WTC11 (cell line): ENCODE results near the gene FOXN3. TPM values are rescaled to one million over a fixed set of nuclear protein-coding genes. Genes with fewer than 3 reads are reported as not detected.

ENCODE experiments used
- ATAC-seq: fragments of 200-7000 bp; cut with Tn5 transposase; 2 replicates; pipeline ENCODE4 v1.10.0; 2021; ENCODE audit warnings: mild to moderate bottlenecking, moderate library complexity
- CTCF ChIA-PET: fragments of 300-600 bp; sonication (Branson Sonifier 250); formaldehyde crosslinking; loops from one replicate; lab custom pipeline; 2021; ENCODE audit warnings: antibody characterized with exemption; lab: Charles Lee
- POLR2A ChIA-PET: fragments of 350-600 bp; sonication (Branson Sonifier 250); formaldehyde crosslinking; loops from one replicate; lab custom pipeline; 2021; ENCODE audit warnings: antibody characterized with exemption; lab: Charles Lee
- DNase-seq: peaks from one replicate; pipeline ENCODE4 v3.0.0; 2021; ENCODE audit warnings: low spot score
- H3K27ac Mint-ChIP-seq: 2 replicates; pipeline ENCODE4 v1.8.0; 2021; ENCODE audit warnings: mixed read lengths
- H3K27me3 Mint-ChIP-seq: 2 replicates; pipeline ENCODE4 v1.8.0; 2021; ENCODE audit warnings: low read depth, mild to moderate bottlenecking, moderate library complexity, mixed read lengths
- H3K36me3 Mint-ChIP-seq: 2 replicates; pipeline ENCODE4 v1.8.0; 2021; ENCODE audit warnings: mixed read lengths
- H3K4me1 Mint-ChIP-seq: 2 replicates; pipeline ENCODE4 v1.8.0; 2022; ENCODE audit warnings: mixed read lengths
- H3K4me3 Mint-ChIP-seq: 2 replicates; pipeline ENCODE4 v1.8.0; 2021; ENCODE audit warnings: mild to moderate bottlenecking, moderate library complexity, mixed read lengths
- H3K9me3 Mint-ChIP-seq: 2 replicates; pipeline ENCODE4 v1.8.0; 2021; ENCODE audit warnings: mixed read lengths
- ATF3 ChIP-seq: sonication (generic); formaldehyde crosslinking; conservative IDR thresholded peaks from 2 replicates; pipeline ENCODE4 v1.8.1; 2022; ENCODE audit warnings: mild to moderate bottlenecking, missing genetic modification reagents
- FOXK1 ChIP-seq: sonication (generic); formaldehyde crosslinking; IDR thresholded peaks from 2 replicates; pipeline ENCODE4 v1.8.0; 2022; ENCODE audit warnings: mild to moderate bottlenecking, moderate library complexity, missing genetic modification reagents
- MXD4 ChIP-seq: fragments of 250-450 bp; sonication (Bioruptor Pico); IDR thresholded peaks from 2 replicates; pipeline ENCODE4 v1.8.0; 2021; ENCODE audit warnings: mild to moderate bottlenecking, moderate library complexity, borderline replicate concordance
- SP1 ChIP-seq: sonication (generic); formaldehyde crosslinking; conservative IDR thresholded peaks from 2 replicates; pipeline ENCODE4 v1.8.1; 2022; ENCODE audit warnings: missing genetic modification reagents
- STAT6 ChIP-seq: sonication (generic); formaldehyde crosslinking; conservative IDR thresholded peaks from 2 replicates; pipeline ENCODE4 v1.8.1; 2023; ENCODE audit warnings: mild to moderate bottlenecking, low read depth, missing genetic modification reagents, moderate library complexity
- ZBTB21 ChIP-seq: sonication (generic); formaldehyde crosslinking; IDR thresholded peaks from 2 replicates; pipeline ENCODE4 v1.8.1; 2023; ENCODE audit warnings: mild to moderate bottlenecking, missing genetic modification reagents, borderline replicate concordance
- ZMAT4 ChIP-seq: fragments of 250-450 bp; sonication (Bioruptor Pico); IDR thresholded peaks from 2 replicates; pipeline ENCODE4 v1.9.0; 2021; ENCODE audit warnings: mild to moderate bottlenecking
- ZNF423 ChIP-seq: fragments of 250-450 bp; sonication (Bioruptor Pico); IDR thresholded peaks from 2 replicates; pipeline ENCODE4 v2.1.2; 2022; ENCODE audit warnings: mild to moderate bottlenecking, moderate library complexity
- total RNA-seq: library from RNA; stranded (reverse); gene quantifications from 3 replicates; pipeline ENCODE4 v1.2.3, GENCODE V29; 2021
- TF ChIP-seq, protein P1 (sequence below): sonication (generic); formaldehyde crosslinking; IDR thresholded peaks from 2 replicates; pipeline ENCODE4 v1.8.1; 2023; ENCODE audit warnings: mild to moderate bottlenecking, moderate library complexity, missing genetic modification reagents
- TF ChIP-seq, protein P2 (sequence below): sonication (generic); formaldehyde crosslinking; IDR thresholded peaks from 2 replicates; pipeline ENCODE4 v1.8.0; 2023; ENCODE audit warnings: mild to moderate bottlenecking, missing genetic modification reagents
- TF ChIP-seq, protein P3 (sequence below): sonication (generic); formaldehyde crosslinking; IDR thresholded peaks from 2 replicates; pipeline ENCODE4 v1.8.1; 2023; ENCODE audit warnings: mild to moderate bottlenecking, missing genetic modification reagents
- TF ChIP-seq, protein P4 (sequence below): sonication (generic); formaldehyde crosslinking; IDR thresholded peaks from 2 replicates; pipeline ENCODE4 v1.8.0; 2022; ENCODE audit warnings: mild to moderate bottlenecking, missing genetic modification reagents
- TF ChIP-seq, protein P5 (sequence below): sonication (generic); formaldehyde crosslinking; IDR thresholded peaks from 2 replicates; pipeline ENCODE4 v1.8.0; 2023; ENCODE audit warnings: missing genetic modification reagents, mild to moderate bottlenecking, borderline replicate concordance

The FOXN3 gene
- total RNA-seq, 1 experiment from 2014 or later, result 170 TPM

- H3K4me3 Mint-ChIP-seq, result no peak overlapping the region
- no peaks in the 10 kb centered on the region for H3K9me3 Mint-ChIP-seq
- H3K36me3 Mint-ChIP-seq, result peaks cover 7% of the 10 kb centered on the region
- DNase-seq (no peak), ATAC-seq (no peak)
- peaks cover 69% of the 10 kb centered on the region for H3K4me1 Mint-ChIP-seq
- peak overlapping the region; percentile 79 for H3K27ac Mint-ChIP-seq
- H3K27me3 Mint-ChIP-seq, result no peaks in the 10 kb centered on the region
- CTCF ChIA-PET, result interaction anchor here (1.1 kb wide), 1 partner anchor 17 kb away, joined by 3 read pairs; no protein-coding TSS in a partner anchor
- POLR2A ChIA-PET, result interaction anchor here (0.6 to 0.8 kb wide), 4 partner anchors 17 to 485 kb away, joined by 4 to 9 read pairs (median 6); no protein-coding TSS in a partner anchor
- TF ChIP-seq, protein P1, sequence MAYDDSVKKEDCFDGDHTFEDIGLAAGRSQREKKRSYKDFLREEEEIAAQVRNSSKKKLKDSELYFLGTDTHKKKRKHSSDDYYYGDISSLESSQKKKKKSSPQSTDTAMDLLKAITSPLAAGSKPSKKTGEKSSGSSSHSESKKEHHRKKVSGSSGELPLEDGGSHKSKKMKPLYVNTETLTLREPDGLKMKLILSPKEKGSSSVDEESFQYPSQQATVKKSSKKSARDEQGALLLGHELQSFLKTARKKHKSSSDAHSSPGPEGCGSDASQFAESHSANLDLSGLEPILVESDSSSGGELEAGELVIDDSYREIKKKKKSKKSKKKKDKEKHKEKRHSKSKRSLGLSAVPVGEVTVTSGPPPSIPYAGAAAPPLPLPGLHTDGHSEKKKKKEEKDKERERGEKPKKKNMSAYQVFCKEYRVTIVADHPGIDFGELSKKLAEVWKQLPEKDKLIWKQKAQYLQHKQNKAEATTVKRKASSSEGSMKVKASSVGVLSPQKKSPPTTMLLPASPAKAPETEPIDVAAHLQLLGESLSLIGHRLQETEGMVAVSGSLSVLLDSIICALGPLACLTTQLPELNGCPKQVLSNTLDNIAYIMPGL, result no peak
- TF ChIP-seq, protein P2, sequence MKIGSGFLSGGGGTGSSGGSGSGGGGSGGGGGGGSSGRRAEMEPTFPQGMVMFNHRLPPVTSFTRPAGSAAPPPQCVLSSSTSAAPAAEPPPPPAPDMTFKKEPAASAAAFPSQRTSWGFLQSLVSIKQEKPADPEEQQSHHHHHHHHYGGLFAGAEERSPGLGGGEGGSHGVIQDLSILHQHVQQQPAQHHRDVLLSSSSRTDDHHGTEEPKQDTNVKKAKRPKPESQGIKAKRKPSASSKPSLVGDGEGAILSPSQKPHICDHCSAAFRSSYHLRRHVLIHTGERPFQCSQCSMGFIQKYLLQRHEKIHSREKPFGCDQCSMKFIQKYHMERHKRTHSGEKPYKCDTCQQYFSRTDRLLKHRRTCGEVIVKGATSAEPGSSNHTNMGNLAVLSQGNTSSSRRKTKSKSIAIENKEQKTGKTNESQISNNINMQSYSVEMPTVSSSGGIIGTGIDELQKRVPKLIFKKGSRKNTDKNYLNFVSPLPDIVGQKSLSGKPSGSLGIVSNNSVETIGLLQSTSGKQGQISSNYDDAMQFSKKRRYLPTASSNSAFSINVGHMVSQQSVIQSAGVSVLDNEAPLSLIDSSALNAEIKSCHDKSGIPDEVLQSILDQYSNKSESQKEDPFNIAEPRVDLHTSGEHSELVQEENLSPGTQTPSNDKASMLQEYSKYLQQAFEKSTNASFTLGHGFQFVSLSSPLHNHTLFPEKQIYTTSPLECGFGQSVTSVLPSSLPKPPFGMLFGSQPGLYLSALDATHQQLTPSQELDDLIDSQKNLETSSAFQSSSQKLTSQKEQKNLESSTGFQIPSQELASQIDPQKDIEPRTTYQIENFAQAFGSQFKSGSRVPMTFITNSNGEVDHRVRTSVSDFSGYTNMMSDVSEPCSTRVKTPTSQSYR (CRISPR knock-in tag), result no peak
- TF ChIP-seq, protein P3, sequence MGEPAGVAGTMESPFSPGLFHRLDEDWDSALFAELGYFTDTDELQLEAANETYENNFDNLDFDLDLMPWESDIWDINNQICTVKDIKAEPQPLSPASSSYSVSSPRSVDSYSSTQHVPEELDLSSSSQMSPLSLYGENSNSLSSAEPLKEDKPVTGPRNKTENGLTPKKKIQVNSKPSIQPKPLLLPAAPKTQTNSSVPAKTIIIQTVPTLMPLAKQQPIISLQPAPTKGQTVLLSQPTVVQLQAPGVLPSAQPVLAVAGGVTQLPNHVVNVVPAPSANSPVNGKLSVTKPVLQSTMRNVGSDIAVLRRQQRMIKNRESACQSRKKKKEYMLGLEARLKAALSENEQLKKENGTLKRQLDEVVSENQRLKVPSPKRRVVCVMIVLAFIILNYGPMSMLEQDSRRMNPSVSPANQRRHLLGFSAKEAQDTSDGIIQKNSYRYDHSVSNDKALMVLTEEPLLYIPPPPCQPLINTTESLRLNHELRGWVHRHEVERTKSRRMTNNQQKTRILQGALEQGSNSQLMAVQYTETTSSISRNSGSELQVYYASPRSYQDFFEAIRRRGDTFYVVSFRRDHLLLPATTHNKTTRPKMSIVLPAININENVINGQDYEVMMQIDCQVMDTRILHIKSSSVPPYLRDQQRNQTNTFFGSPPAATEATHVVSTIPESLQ, result no peak
- no peak for TF ChIP-seq SP1
- TF ChIP-seq FOXK1 (CRISPR knock-in tag), result no peak
- TF ChIP-seq, protein P4, sequence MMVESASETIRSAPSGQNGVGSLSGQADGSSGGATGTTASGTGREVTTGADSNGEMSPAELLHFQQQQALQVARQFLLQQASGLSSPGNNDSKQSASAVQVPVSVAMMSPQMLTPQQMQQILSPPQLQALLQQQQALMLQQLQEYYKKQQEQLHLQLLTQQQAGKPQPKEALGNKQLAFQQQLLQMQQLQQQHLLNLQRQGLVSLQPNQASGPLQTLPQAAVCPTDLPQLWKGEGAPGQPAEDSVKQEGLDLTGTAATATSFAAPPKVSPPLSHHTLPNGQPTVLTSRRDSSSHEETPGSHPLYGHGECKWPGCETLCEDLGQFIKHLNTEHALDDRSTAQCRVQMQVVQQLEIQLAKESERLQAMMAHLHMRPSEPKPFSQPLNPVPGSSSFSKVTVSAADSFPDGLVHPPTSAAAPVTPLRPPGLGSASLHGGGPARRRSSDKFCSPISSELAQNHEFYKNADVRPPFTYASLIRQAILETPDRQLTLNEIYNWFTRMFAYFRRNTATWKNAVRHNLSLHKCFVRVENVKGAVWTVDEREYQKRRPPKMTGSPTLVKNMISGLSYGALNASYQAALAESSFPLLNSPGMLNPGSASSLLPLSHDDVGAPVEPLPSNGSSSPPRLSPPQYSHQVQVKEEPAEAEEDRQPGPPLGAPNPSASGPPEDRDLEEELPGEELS (CRISPR knock-in tag), result no peak
- no peak for TF ChIP-seq ZBTB21 (CRISPR knock-in tag)
- TF ChIP-seq MXD4 (CRISPR knock-in tag), result no peak
- no peak for TF ChIP-seq ZMAT4 (CRISPR knock-in tag)
- TF ChIP-seq ZNF423 (CRISPR knock-in tag), result no peak
- TF ChIP-seq STAT6 (CRISPR knock-in tag), result no peak
- no peak for TF ChIP-seq ATF3 (CRISPR knock-in tag)
- TF ChIP-seq, protein P5, sequence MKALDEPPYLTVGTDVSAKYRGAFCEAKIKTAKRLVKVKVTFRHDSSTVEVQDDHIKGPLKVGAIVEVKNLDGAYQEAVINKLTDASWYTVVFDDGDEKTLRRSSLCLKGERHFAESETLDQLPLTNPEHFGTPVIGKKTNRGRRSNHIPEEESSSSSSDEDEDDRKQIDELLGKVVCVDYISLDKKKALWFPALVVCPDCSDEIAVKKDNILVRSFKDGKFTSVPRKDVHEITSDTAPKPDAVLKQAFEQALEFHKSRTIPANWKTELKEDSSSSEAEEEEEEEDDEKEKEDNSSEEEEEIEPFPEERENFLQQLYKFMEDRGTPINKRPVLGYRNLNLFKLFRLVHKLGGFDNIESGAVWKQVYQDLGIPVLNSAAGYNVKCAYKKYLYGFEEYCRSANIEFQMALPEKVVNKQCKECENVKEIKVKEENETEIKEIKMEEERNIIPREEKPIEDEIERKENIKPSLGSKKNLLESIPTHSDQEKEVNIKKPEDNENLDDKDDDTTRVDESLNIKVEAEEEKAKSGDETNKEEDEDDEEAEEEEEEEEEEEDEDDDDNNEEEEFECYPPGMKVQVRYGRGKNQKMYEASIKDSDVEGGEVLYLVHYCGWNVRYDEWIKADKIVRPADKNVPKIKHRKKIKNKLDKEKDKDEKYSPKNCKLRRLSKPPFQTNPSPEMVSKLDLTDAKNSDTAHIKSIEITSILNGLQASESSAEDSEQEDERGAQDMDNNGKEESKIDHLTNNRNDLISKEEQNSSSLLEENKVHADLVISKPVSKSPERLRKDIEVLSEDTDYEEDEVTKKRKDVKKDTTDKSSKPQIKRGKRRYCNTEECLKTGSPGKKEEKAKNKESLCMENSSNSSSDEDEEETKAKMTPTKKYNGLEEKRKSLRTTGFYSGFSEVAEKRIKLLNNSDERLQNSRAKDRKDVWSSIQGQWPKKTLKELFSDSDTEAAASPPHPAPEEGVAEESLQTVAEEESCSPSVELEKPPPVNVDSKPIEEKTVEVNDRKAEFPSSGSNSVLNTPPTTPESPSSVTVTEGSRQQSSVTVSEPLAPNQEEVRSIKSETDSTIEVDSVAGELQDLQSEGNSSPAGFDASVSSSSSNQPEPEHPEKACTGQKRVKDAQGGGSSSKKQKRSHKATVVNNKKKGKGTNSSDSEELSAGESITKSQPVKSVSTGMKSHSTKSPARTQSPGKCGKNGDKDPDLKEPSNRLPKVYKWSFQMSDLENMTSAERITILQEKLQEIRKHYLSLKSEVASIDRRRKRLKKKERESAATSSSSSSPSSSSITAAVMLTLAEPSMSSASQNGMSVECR (CRISPR knock-in tag), result no peak
Observed at GRCh38 chr14:89424241-89424640, 7.2 kb upstream of the FOXN3 start.
